Stimulated activated CD4-positive, alpha-beta T cell treated with anti-CD3 and anti-CD28 coated beads, Interleukin-4, amount 100 ng/mL, for 4 hours (primary cell): ENCODE measurements around the gene COPG1.
"Not testable (repeated sequence)": the region's sequence is repeated elsewhere in the genome, so short reads cannot be mapped to it uniquely, and the experiment has no call there.

Source experiments
- DNase-seq, 2 experiments: peaks; one replicate each; pipeline ENCODE4 v3.0.0-alpha.2; 2020

COPG1 gene

GRCh38 chr3:129249284-129250065 lies at the start of gene COPG1:
Gene COPG1 (plus strand): TSS chr3:129249606. CDS start chr3:129249710, 104 bp downstream.
- peak; percentile 82 to 83 for DNase-seq

GRCh38 chr3:129204473-129204872 lies 44.9 kb upstream of the COPG1 start:
- DNase-seq: no peak

- DNase-seq: no peak
These were observed 44.1 kb upstream of the COPG1 start for GRCh38 chr3:129205109-129205832.

- no peak for DNase-seq
These were observed 41.9 kb upstream of the COPG1 start for GRCh38 chr3:129207479-129207878.

- no peak for DNase-seq
These were observed 38.1 kb upstream of the COPG1 start for GRCh38 chr3:129211345-129211744.

GRCh38 chr3:129211772-129212171 lies 37.6 kb upstream of the COPG1 start:
- no peak for DNase-seq

GRCh38 chr3:129213238-129213637 lies 36.2 kb upstream of the COPG1 start:
- DNase-seq: no peak

- DNase-seq: no peak
These were observed 30.7 kb upstream of the COPG1 start for GRCh38 chr3:129218742-129219141.

- not testable (repeated sequence) for DNase-seq
These were observed 25.0 kb upstream of the COPG1 start for GRCh38 chr3:129224387-129224786.

- no peak for DNase-seq
These were observed 24.4 kb upstream of the COPG1 start for GRCh38 chr3:129224984-129225393.

- DNase-seq: no peak
These were observed 23.0 kb upstream of the COPG1 start for GRCh38 chr3:129226374-129226773.

- DNase-seq: no peak
These were observed 20.4 kb upstream of the COPG1 start for GRCh38 chr3:129228891-129229585.

- DNase-seq: peak in 1 of 2 experiments; percentile 21
These were observed 18.9 kb upstream of the COPG1 start for GRCh38 chr3:129230311-129231019.

GRCh38 chr3:129231331-129232119 lies 17.9 kb upstream of the COPG1 start:
- no peak for DNase-seq

- no peak for DNase-seq
These were observed 15.9 kb upstream of the COPG1 start for GRCh38 chr3:129233538-129233937.

- no peak for DNase-seq
These were observed 15.0 kb upstream of the COPG1 start for GRCh38 chr3:129234441-129234840.

GRCh38 chr3:129235344-129235917 lies 14.0 kb upstream of the COPG1 start:
- no peak for DNase-seq

- DNase-seq: no peak
These were observed 10.3 kb upstream of the COPG1 start for GRCh38 chr3:129238945-129239705.

- no peak for DNase-seq
These were observed 9.4 kb upstream of the COPG1 start for GRCh38 chr3:129239991-129240390.

- DNase-seq: no peak
These were observed 9.0 kb upstream of the COPG1 start for GRCh38 chr3:129240436-129240835.

GRCh38 chr3:129245141-129245540 lies 4.3 kb upstream of the COPG1 start:
- no peak for DNase-seq
